Naive thymus-derived CD8-positive, alpha-beta T cell (primary cell): ENCODE data around the gene CCNT2. TPM values are rescaled to one million over a fixed set of nuclear protein-coding genes. Genes with fewer than 3 reads are reported as not detected.

Experiments
- ATAC-seq, 2 donors: fragments of 150-1000 bp; cut with Tn5 transposase in 1 of 2; sonication (Bioruptor Pico), chemical (Tn5 transposase) in 1 of 2; 1 replicate in 1 of 2; 2 replicates in 1 of 2; pipeline ENCODE4 v1.10.0; 2021; ENCODE audit warnings: mild to moderate bottlenecking in 2 of 2, moderate library complexity in 2 of 2
- POLR2A ChIA-PET: fragments of 350-600 bp; sonication (Branson Sonifier 250); formaldehyde crosslinking; loops from one replicate; lab custom pipeline; 2021; ENCODE audit warnings: antibody characterized with exemption; lab: Charles Lee
- DNase-seq, 10 donors: peaks; one replicate each; pipeline versions ENCODE4 v3.0.0 to v3.0.0-alpha.2; 2020 to 2022
- H3K27ac Mint-ChIP-seq, 10 donors: one replicate each; pipeline ENCODE4 v1.8.0; 2020 to 2022; ENCODE audit warnings: mild to moderate bottlenecking in 10 of 10, mixed read lengths in 10 of 10, moderate library complexity in 4 of 10, inconsistent platforms in 1 of 10
- H3K27me3 Mint-ChIP-seq, 5 donors: one replicate each; pipeline ENCODE4 v1.8.0; 2021 to 2022; ENCODE audit warnings: mixed read lengths in 5 of 5
- H3K36me3 Mint-ChIP-seq, 3 donors: one replicate each; pipeline ENCODE4 v1.8.0; 2020 to 2022; ENCODE audit warnings: mixed read lengths in 3 of 3, mild to moderate bottlenecking in 2 of 3, inconsistent platforms in 1 of 3
- H3K4me1 Mint-ChIP-seq, 4 donors: one replicate each; pipeline ENCODE4 v1.8.0; 2021 to 2022; ENCODE audit warnings: mixed read lengths in 4 of 4
- H3K4me3 Mint-ChIP-seq, 10 donors: one replicate each; pipeline ENCODE4 v1.8.0; 2020 to 2022; ENCODE audit warnings: mild to moderate bottlenecking in 10 of 10, mixed read lengths in 10 of 10, moderate library complexity in 6 of 10, inconsistent platforms in 1 of 10
- H3K9me3 Mint-ChIP-seq, 9 donors: one replicate each; pipeline ENCODE4 v1.8.0; 2020 to 2022; ENCODE audit warnings: mixed read lengths in 9 of 9, mild to moderate bottlenecking in 3 of 9, inconsistent platforms in 1 of 9, moderate library complexity in 1 of 9
- polyA plus RNA-seq, 3 donors: library from polyadenylated mRNA; unstranded; fragments of 300-500 nt; fragmentation: Illumina TruSeq; gene quantifications; one replicate each; pipeline ENCODE4 v1.2.3, GENCODE V29; 2021
- total RNA-seq, 8 experiments: library from RNA in 2 of 8; stranded (reverse) in 2 of 8; gene quantifications; one replicate each; pipeline ENCODE4 v1.2.3 and lab custom pipeline; 2021 to 2026

The CCNT2 gene
- total and polyA plus RNA-seq, 5 experiments from 2014 or later, result 17.5 to 80.1 (median 21.9) TPM

- DNase-seq, result no peak
- ATAC-seq, result no peak
- POLR2A ChIA-PET, result no interaction called here
- no peaks in the 10 kb centered on the region for H3K4me1 Mint-ChIP-seq
- no peak overlapping the region for H3K27ac Mint-ChIP-seq
- peaks cover 0 to 14% (median 7%) of the 10 kb centered on the region in 9 donors for H3K9me3 Mint-ChIP-seq
- no peak overlapping the region for H3K4me3 Mint-ChIP-seq
- H3K27me3 Mint-ChIP-seq, result peaks cover 0 to 17% (median 0%) of the 10 kb centered on the region in 5 donors
- peaks cover 0 to 5% (median 5%) of the 10 kb centered on the region in 3 donors for H3K36me3 Mint-ChIP-seq
Measured at GRCh38 chr2:134985061-134985460, 66.4 kb downstream of the CCNT2 start.

- H3K27me3 Mint-ChIP-seq, result peaks cover 0 to 17% (median 2%) of the 10 kb centered on the region in 5 donors
- ATAC-seq, result peak in 1 of 2 donors; percentile 39
- no peak overlapping the region for H3K27ac Mint-ChIP-seq
- peak in 3 of 10 donors; percentile 24 to 35 (median 24) for DNase-seq
- H3K4me1 Mint-ChIP-seq, result no peaks in the 10 kb centered on the region
- POLR2A ChIA-PET, result no interaction called here
- H3K4me3 Mint-ChIP-seq, result no peak overlapping the region
- H3K9me3 Mint-ChIP-seq, result peaks cover 0 to 10% (median 3%) of the 10 kb centered on the region in 9 donors
- peaks cover 0 to 2% (median 2%) of the 10 kb centered on the region in 3 donors for H3K36me3 Mint-ChIP-seq
Measured at GRCh38 chr2:134988994-134989605, 70.5 kb downstream of the CCNT2 start.

- POLR2A ChIA-PET, result no interaction called here
- H3K4me1 Mint-ChIP-seq, result peaks cover 2 to 5% (median 4%) of the 10 kb centered on the region in 4 donors
- H3K4me3 Mint-ChIP-seq, result no peak overlapping the region
- peaks cover 3 to 6% (median 4%) of the 10 kb centered on the region in 5 donors for H3K27me3 Mint-ChIP-seq
- H3K36me3 Mint-ChIP-seq, result no peaks in the 10 kb centered on the region
- DNase-seq (no peak), ATAC-seq (no peak)
- no peak overlapping the region for H3K27ac Mint-ChIP-seq
- no peaks in the 10 kb centered on the region for H3K9me3 Mint-ChIP-seq
Measured at GRCh38 chr2:134999521-134999920, 80.9 kb downstream of the CCNT2 start.

- H3K4me1 Mint-ChIP-seq, result peaks cover 2 to 8% (median 5%) of the 10 kb centered on the region in 4 donors
- no peak overlapping the region for H3K27ac Mint-ChIP-seq
- H3K36me3 Mint-ChIP-seq, result no peaks in the 10 kb centered on the region
- H3K27me3 Mint-ChIP-seq, result peaks cover 4 to 14% (median 7%) of the 10 kb centered on the region in 5 donors
- no peaks in the 10 kb centered on the region for H3K9me3 Mint-ChIP-seq
- POLR2A ChIA-PET, result interaction anchor here (0.6 to 1.3 kb wide), 2 partner anchors 15 to 707 kb away, joined by 3 to 4 read pairs; no protein-coding TSS in a partner anchor
- DNase-seq, result no peak
- H3K4me3 Mint-ChIP-seq, result no peak overlapping the region
- ATAC-seq, result no peak
Measured at GRCh38 chr2:135002836-135003235, 84.2 kb downstream of the CCNT2 start.

- POLR2A ChIA-PET, result interaction anchor here (0.6 to 1.3 kb wide), 3 partner anchors 60 to 706 kb away, joined by 3 to 5 read pairs (median 4); no protein-coding TSS in a partner anchor
- H3K27ac Mint-ChIP-seq, result peak overlapping the region in 1 of 10 donors; percentile 14
Measured at GRCh38 chr2:135004005-135004746, 85.6 kb downstream of the CCNT2 start.

GRCh38 chr2:135005753-135006152 lies 87.1 kb downstream of the CCNT2 start:
- H3K36me3 Mint-ChIP-seq, result peaks cover 0 to 1% (median 0%) of the 10 kb centered on the region in 3 donors

More at GRCh38 chr2:135004005-135004746, 85.6 kb downstream of the CCNT2 start:
- ATAC-seq (peak; percentile 80 to 98), DNase-seq (peak; percentile 47 to 81 (median 65))
- Mint-ChIP-seq H3K4me1 (peaks cover 2 to 8% (median 5%) of the 10 kb centered on the region in 4 donors), H3K36me3 (no peaks in the 10 kb centered on the region), H3K9me3 (no peaks in the 10 kb centered on the region), H3K27me3 (peaks cover 4 to 14% (median 7%) of the 10 kb centered on the region in 5 donors), H3K4me3 (peak overlapping the region in 3 of 10 donors; percentile 29 to 48 (median 36))

More at GRCh38 chr2:135005753-135006152, 87.1 kb downstream of the CCNT2 start:
- POLR2A ChIA-PET, result no interaction called here
- no peak overlapping the region for H3K27ac Mint-ChIP-seq
- no peak for DNase-seq
- no peak overlapping the region for H3K4me3 Mint-ChIP-seq
- H3K27me3 Mint-ChIP-seq, result peaks cover 4 to 14% (median 7%) of the 10 kb centered on the region in 5 donors
- H3K9me3 Mint-ChIP-seq, result no peaks in the 10 kb centered on the region
- peaks cover 2 to 8% (median 5%) of the 10 kb centered on the region in 4 donors for H3K4me1 Mint-ChIP-seq
- ATAC-seq, result no peak

Other genes starting within 250 kb of the CCNT2 start
- gene TMEM163, start 199.8 kb upstream of the CCNT2 start, total RNA-seq, result not detected
- under 1 TPM in 1 of 3 donors, not detected in 2; 0.24 TPM for gene TMEM163, start 199.8 kb upstream of the CCNT2 start, polyA plus RNA-seq
- not detected for gene ACMSD, start 80.2 kb upstream of the CCNT2 start, total RNA-seq
- not detected for gene ACMSD, start 80.2 kb upstream of the CCNT2 start, polyA plus RNA-seq
- gene MAP3K19, start 128.6 kb downstream of the CCNT2 start, total RNA-seq, result not detected
- not detected for gene MAP3K19, start 128.6 kb downstream of the CCNT2 start, polyA plus RNA-seq
- 10 to 100 TPM; 55.2 to 59.5 TPM for gene RAB3GAP1, start 133.5 kb downstream of the CCNT2 start, total RNA-seq
- gene RAB3GAP1, start 133.5 kb downstream of the CCNT2 start, polyA plus RNA-seq, result 10 to 100 TPM; 14.6 to 23.2 (median 21.7) TPM